ENCODE data around the gene DAZ3. TPM values are rescaled to one million over a fixed set of nuclear protein-coding genes. Genes with fewer than 3 reads are reported as not detected.
"Not testable (repeated sequence)": the region's sequence is repeated elsewhere in the genome, so short reads cannot be mapped to it uniquely, and the experiment has no call there.

The DAZ3 gene, protein sequence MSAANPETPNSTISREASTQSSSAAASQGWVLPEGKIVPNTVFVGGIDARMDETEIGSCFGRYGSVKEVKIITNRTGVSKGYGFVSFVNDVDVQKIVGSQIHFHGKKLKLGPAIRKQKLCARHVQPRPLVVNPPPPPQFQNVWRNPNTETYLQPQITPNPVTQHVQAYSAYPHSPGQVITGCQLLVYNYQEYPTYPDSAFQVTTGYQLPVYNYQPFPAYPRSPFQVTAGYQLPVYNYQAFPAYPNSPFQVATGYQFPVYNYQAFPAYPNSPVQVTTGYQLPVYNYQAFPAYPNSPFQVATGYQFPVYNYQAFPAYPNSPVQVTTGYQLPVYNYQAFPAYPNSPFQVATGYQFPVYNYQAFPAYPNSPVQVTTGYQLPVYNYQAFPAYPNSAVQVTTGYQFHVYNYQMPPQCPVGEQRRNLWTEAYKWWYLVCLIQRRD
- polyA plus RNA-seq, result not detected

DNA sequence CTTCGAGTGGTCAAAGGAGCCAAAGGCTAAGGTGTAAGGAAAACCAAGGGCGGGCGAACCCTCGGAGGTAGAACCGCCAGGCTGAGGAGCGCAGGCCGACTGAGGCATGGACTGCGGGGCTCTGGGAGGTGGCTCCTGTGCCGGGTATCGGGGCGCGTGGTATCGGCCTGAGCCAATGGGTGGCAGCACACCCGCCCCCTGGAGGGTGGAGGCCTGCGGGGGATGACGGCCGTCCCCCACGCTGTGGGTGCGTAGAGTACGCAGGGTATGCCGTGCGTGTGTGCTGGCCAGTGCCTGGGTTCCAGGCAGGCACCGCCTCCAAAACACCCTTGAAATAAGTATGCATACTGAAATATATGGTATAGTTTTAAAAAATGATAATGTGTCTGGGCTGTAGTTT, at the start of gene DAZ3:
Gene DAZ3 (minus strand): TSS at position 101 of the 400 bp plus-strand sequence. CDS start 208 bp downstream, outside the sequence.
- not testable (repeated sequence) for H3K4me3 Mint-ChIP-seq; H3K4me1 Mint-ChIP-seq; H3K27ac Mint-ChIP-seq; H3K36me3 Mint-ChIP-seq; H3K9me3 Mint-ChIP-seq; H3K27me3 Mint-ChIP-seq (ENCODE audit: low read depth in 3 of 3); DNase-seq

- not testable (repeated sequence) for H3K4me3 Mint-ChIP-seq; H3K27me3 Mint-ChIP-seq (ENCODE audit: low read depth in 3 of 3); H3K9me3 Mint-ChIP-seq; DNase-seq; H3K36me3 Mint-ChIP-seq; H3K27ac Mint-ChIP-seq; H3K4me1 Mint-ChIP-seq
These were observed 20.4 kb upstream of the DAZ3 start, which contains the start of gene DAZ4 for GRCh38 chrY:24833619-24834018. Gene DAZ4, plus strand, starts transcription at chrY:24833919. Its CDS starts 208 bp downstream, at chrY:24834127.

DNA sequence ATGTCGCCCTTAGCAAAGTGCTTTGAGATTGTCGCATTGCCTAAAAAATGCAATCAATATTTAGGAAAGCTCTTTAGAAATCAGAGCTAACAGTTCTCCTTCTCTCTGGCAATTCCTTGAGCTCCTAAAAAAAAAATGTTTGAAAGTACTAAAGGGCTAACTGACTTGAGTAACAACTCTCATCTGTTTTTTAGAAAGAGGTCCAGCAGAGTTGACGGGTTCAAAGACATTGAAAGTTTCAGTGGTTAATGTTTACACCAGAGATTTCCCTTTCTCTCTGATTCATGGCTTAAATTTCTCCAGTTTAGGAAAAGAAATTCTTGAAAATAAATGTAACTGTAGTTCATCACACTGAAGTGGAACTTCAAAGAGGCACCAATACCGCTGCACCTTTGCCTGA, 11.9 kb upstream of the DAZ3 start:
- H3K27me3 Mint-ChIP-seq (ENCODE audit: low read depth in 3 of 3); H3K36me3 Mint-ChIP-seq; H3K27ac Mint-ChIP-seq; DNase-seq; H3K4me3 Mint-ChIP-seq; H3K4me1 Mint-ChIP-seq; H3K9me3 Mint-ChIP-seq: not testable (repeated sequence)

DNA sequence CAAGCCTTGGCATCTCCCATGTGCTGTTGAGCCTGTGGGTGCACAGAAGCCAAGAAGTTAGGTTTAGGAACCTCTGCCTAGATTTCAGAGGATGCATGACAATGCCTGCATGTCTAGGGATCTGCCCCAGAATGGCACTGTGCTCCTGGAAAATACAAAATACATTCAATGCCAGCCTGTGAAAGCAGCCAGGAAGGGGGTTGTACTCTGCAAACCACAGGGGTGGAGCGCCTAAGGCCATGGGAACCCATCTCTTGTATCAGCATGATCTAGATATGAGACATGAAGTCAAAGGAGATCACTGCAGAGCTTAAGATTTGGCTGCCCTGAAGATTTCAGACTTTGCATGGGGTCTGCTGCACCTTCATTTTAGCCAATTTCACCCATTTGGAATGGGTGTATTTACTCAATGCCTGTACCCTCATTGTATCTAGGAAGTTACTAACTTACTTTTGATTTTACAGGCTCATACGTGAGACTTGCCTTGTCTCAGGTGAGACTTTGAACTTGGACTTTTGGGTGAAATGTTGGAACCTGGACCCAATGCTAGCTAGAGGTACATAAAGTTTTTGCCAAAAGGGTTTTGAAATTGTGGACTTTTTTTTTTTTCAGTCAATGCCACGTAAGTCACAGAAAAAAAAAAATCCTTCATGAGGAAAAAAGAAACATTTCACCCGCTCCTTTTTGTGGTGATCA, 11.1 kb upstream of the DAZ3 start:
- H3K27ac Mint-ChIP-seq; H3K4me1 Mint-ChIP-seq; H3K36me3 Mint-ChIP-seq; H3K27me3 Mint-ChIP-seq (ENCODE audit: low read depth in 3 of 3); DNase-seq; H3K9me3 Mint-ChIP-seq; H3K4me3 Mint-ChIP-seq: not testable (repeated sequence)

DNA sequence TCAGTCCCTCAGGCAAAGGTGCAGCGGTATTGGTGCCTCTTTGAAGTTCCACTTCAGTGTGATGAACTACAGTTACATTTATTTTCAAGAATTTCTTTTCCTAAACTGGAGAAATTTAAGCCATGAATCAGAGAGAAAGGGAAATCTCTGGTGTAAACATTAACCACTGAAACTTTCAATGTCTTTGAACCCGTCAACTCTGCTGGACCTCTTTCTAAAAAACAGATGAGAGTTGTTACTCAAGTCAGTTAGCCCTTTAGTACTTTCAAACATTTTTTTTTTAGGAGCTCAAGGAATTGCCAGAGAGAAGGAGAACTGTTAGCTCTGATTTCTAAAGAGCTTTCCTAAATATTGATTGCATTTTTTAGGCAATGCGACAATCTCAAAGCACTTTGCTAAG, 8.6 kb upstream of the DAZ3 start:
- not testable (repeated sequence) for H3K36me3 Mint-ChIP-seq

More for the DNA sequence above, 8.6 kb upstream of the DAZ3 start:
- not testable (repeated sequence) for H3K9me3 Mint-ChIP-seq; H3K4me3 Mint-ChIP-seq; DNase-seq; H3K27ac Mint-ChIP-seq; H3K27me3 Mint-ChIP-seq (ENCODE audit: low read depth in 3 of 3); H3K4me1 Mint-ChIP-seq

Other genes starting within 250 kb of the DAZ3 start
- gene BPY2B, start 195.4 kb downstream of the DAZ3 start, polyA plus RNA-seq, result not detected
- not detected for gene DAZ4, start 20.5 kb upstream of the DAZ3 start, polyA plus RNA-seq
- not detected for gene BPY2C, start 238.7 kb upstream of the DAZ3 start, polyA plus RNA-seq